Sciatic nerve (tissue), 2 donors: ENCODE measurements around the gene DNAJB11. TPM values are rescaled to one million over a fixed set of nuclear protein-coding genes. Genes with fewer than 3 reads are reported as not detected.

ENCODE experiments used
- ATAC-seq: fragments of 200-7000 bp; cut with Tn5 transposase; one replicate; pipeline ENCODE4 v1.9.1; 2020; ENCODE audit warnings: mild to moderate bottlenecking, moderate library complexity
- DNase-seq: peaks from one replicate; pipeline ENCODE4 v3.0.0-alpha.2; 2020; ENCODE audit warnings: low spot score
- intact Hi-C: fragments of 100-400 bp; cut with DNase I; formaldehyde crosslinking; loops from one replicate; pipeline ENCODE4 v1.14.2; 2022
- total RNA-seq: library from RNA; stranded (reverse); fragmentation: NEBNext Ultra II Directional; extraction: Animal tissue kit (Norgen Biotek cat#: 25700); gene quantifications from one replicate; pipeline ENCODE4 v1.2.1, GENCODE V29; 2021
- donor health status: DM: no; HTN: no; CAD: no.
- donor health status: DM: no; HTN: no; CAD: no.

Gene DNAJB11
- total RNA-seq, 1 donor from 2014 or later, result 33.3 TPM

DNA sequence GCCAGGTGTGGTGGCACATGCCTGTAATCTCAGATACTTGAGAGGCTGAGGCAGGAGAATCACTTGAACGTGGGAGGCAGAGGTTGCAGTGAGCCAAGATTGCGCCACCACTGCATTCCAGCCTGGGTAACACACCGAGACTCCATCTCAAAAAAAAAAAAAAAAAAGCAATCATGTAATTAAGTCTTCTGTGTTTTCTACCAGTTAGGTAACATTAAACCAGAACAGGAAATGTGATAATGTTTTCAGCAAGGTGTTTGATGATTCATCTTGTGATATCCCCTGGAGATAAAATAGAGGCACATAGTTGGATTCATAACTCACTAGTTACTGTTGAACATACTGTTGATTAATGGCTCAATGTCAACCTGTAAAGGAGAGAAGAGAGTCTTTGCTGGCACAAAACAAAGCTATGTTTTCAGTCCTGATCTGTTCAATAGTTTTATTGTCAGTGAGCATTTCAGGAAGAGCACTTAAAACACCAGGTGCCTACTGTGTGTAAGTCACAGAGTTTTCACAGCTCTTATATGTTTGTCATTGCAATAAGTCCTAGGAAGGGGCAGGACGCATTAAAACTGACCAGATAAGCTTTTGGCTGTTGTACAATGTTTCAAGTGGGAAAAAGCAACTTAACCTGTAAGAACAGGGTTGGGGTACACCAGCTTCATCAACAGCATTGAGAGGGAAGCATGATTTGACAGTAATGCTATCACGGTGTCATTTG is 19.5 kb downstream of the DNAJB11 start:
- ATAC-seq (no peak), DNase-seq (no peak)
- intact Hi-C loops, result no loop called here

DNA sequence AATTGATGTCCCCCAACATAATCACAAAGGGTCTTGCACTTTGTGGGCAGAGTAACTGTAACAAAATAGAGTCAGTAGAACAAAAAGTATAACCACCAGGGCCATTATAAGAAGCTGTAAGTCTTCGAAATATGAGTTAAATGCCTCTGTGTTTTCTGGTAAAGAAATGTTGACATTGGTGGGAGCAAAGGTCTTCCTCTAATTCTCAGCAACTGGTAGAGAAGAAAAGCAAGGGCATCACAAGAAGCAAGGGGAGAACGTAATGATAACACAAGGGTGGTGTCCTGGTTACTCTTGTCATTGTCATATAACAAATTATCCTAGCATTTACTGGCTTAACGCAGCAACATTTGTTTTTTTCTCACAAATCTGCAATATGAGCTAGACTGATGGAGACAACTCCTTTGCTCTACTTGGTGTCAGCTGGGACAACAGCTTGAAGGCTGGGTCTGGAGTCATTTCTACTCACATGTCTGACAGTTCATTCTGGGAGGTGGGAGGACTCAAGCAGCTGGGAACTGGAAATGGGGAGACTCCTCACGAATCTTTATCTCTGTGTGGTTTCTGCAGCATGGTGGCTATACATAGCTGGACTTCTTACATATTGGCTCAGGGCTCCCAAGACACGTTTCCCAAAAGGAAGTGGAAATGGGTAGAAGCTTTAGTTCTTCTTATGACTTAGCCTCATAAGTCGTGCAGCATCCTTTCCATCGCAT is 20.2 kb downstream of the DNAJB11 start:
- DNase-seq, result no peak
- intact Hi-C loops, result no loop called here
- ATAC-seq, result no peak

GRCh38 chr3:186592682-186593081 is 22.2 kb downstream of the DNAJB11 start:
- intact Hi-C loops, result no loop called here
- ATAC-seq (no peak), DNase-seq (no peak)

- ATAC-seq (no peak), DNase-seq (no peak)
- intact Hi-C loops, result no loop called here
These were observed 23.3 kb downstream of the DNAJB11 start for GRCh38 chr3:186593862-186594261.

- DNase-seq, result no peak
- intact Hi-C loops, result no loop called here
- ATAC-seq, result no peak
These were observed 24.1 kb downstream of the DNAJB11 start for GRCh38 chr3:186594591-186595113.

DNA sequence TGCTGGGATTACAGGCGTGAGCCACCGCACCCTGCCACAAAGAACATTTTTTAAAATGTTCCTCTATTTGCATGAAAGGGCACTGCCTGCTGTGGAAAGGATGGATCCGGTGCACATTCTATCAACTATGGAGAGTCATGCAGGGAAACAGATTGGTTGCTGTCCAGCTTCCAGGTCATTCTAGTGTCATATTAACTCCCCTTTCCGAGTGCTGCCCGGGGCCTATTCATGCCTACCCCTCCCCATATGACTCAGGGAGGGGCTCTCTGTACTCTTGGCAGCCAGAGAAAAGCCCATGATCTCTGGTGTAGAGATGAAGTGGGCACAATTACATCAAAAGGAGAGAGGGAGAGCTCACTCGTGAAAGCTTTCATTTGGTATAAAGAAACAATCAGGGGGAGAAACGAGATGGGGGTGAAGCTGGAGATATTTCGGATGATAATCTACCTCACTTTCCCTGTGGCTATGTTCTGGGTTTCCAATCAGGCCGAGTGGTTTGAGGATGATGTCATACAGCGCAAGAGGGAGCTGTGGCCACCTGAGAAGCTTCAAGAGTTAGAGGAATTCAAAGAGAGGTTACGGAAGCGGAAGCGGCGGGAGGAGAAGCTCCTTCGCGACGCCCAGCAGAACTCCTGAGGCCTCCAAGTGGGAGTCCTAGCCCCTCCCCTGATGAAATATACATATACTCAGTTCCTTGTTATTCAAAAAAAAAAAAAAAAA is 26.2 kb downstream of the DNAJB11 start:
- intact Hi-C loops, result no loop called here
- ATAC-seq, result no peak
- DNase-seq, result no peak

GRCh38 chr3:186598108-186598784 is 27.7 kb downstream of the DNAJB11 start:
- intact Hi-C loops, result no loop called here
- DNase-seq, result no peak
- no peak for ATAC-seq

DNA sequence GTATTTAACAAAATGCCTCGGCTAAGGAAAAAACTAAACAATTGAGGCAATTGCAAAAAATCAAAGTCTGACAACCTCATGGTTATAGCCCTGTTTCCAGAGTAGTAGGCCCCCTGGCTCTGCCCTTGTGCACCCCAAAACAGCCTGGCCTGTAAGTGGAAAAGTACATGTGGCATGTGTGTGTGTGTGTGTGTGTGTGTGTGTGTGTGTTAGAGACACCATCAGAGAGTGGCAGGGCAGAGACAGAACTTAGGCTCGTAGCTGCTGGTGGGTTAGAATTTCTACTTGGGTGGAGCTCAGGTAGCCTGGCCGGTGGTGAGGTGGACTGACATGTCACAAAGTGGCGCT is 28.2 kb downstream of the DNAJB11 start:
- DNase-seq (no peak), ATAC-seq (no peak)
- intact Hi-C loops, result no loop called here

DNA sequence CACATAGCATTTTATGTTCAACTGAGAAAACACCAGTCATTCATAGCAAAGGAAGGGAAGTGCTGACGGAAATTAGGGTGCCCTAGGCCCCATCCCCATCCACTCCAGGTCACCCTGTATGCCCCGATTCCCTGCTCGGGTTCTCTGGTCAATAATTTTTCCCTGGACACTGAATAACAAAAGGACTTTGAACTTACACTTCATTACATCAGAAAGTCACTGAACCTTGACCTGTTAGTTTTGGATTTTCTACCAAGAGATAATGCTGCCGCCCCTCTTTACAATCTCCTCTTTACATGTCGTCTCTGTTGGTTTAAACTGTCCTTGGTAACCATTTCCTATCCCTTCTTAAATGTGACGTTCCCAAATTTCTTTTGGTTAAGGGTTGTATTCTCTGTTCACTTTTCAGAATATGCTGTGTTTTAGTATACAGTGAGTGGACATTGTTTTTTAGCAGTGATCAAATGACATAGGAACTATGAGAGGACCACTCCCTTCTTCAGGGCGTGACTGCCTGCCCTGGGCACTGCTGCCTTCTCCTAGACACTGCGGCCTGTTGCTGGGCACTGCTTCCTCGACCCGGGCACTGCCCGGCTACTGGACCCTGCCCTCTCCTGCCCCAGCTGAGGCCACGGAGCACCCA is 28.7 kb downstream of the DNAJB11 start:
- intact Hi-C loops, result no loop called here
- no peak for ATAC-seq
- no peak for DNase-seq

DNA sequence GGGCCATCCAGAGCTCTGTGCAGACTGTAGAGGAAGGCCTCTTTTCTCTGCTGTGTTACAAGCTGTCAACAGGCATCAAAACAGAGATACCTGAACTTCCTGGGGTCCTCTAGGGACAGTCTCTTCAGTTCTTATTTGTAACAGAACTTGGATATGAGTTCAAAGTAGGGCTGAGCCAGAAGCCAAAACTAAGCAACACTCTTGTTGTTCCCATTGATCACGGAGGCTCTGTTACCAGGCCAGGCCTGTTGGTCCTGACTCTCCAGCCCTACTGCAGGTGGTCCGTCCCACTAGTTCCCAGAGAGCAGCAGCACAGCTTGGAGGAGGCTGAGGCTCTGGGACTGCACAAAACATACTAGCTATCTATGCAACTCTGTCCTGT is 29.3 kb downstream of the DNAJB11 start:
- ATAC-seq (no peak), DNase-seq (no peak)
- intact Hi-C loops, result no loop called here

DNA sequence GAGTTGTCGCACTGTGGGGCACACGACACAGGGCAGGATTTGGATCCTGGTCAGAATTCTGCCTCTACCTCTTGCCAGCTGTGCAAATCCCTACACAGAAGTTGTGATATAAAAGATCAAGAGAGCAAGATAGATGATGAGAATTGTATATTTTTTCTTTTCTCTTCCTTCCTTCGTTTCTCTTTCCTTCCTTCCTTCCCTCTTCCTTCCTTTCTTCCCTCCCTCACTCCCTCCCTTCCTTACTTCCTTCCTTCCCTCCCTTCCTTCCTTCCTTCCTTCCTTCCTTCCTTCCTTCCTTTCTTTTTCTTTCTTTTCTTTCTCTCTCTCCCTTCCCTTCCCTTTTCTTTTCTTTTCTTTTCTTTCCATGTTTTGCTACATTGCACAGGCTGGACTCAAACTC is 30.4 kb downstream of the DNAJB11 start:
- DNase-seq (no peak), ATAC-seq (no peak)
- intact Hi-C loops, result no loop called here

GRCh38 chr3:186603159-186603558 is 32.6 kb downstream of the DNAJB11 start:
- DNase-seq (no peak), ATAC-seq (no peak)
- intact Hi-C loops, result no loop called here

GRCh38 chr3:186605078-186605477 is 34.6 kb downstream of the DNAJB11 start:
- no peak for DNase-seq
- intact Hi-C loops, result no loop called here
- no peak for ATAC-seq

GRCh38 chr3:186605561-186606545 is 35.3 kb downstream of the DNAJB11 start:
- intact Hi-C loops, result no loop called here
- no peak for DNase-seq

GRCh38 chr3:186608624-186609215 is 38.2 kb downstream of the DNAJB11 start:
- ATAC-seq (no peak), DNase-seq (no peak)
- intact Hi-C loops, result no loop called here

More at GRCh38 chr3:186605561-186606545, 35.3 kb downstream of the DNAJB11 start:
- ATAC-seq, result no peak

DNA sequence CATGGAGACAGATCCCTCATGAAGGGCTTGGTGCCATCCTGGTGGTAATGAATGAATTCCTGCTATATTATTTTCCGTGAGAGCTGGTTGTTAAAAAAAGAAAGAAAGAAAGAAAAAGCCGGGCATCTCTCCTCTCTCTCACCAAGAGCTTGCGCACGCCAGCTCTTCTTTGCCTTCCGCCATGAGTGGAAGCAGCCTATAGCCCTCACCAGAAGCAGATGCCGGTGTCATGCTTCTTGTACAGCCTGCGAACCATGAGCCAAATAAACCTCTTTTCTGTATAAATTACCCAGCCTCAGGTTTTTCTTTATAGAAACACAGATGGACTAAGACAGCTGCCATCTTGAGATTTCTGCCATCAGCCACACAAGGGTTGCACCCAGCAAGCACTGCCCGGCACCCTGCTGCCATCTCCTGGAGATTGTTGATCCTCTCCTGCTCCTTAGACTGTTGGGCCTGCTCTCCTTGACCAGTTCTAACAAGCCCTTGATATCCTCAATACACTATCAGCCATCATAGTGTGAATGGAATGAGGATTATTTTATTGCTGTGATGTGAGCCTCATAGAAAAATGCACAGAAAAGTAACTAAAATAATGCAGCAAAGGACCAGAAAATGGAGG is 38.8 kb downstream of the DNAJB11 start:
- DNase-seq, result no peak
- intact Hi-C loops, result no loop called here
- no peak for ATAC-seq

- intact Hi-C loops, result no loop called here
- DNase-seq, result no peak
- no peak for ATAC-seq
These were observed 41.5 kb downstream of the DNAJB11 start for GRCh38 chr3:186612065-186612464.
